Stimulated activated CD8-positive, alpha-beta memory T cell treated with anti-CD3 and anti-CD28 coated beads, Interleukin-4, amount 100 ng/mL, for 4 hours (primary cell): ENCODE measurements around the gene S1PR1.

Experiments used
- DNase-seq, 2 donors: peaks; one replicate each; pipeline ENCODE4 v3.0.0-alpha.2; 2020; ENCODE audit warnings: low read depth in 2 of 2, low spot score in 1 of 2

The S1PR1 gene

GRCh38 chr1:101278845-101279244 is 42.0 kb downstream of the S1PR1 start:
- DNase-seq, result no peak

GRCh38 chr1:101280049-101280592 is 43.3 kb downstream of the S1PR1 start:
- no peak for DNase-seq

GRCh38 chr1:101280942-101281654 is 44.3 kb downstream of the S1PR1 start:
- no peak for DNase-seq

- no peak for DNase-seq
Observed at GRCh38 chr1:101281751-101282150, 44.9 kb downstream of the S1PR1 start.

GRCh38 chr1:101282314-101283038 is 45.7 kb downstream of the S1PR1 start:
- DNase-seq, result no peak

- DNase-seq, result no peak
Observed at GRCh38 chr1:101283443-101283842, 46.6 kb downstream of the S1PR1 start.

- DNase-seq, result peak in 1 of 2 donors; percentile 19
Observed at GRCh38 chr1:101284021-101284420, 47.2 kb downstream of the S1PR1 start.

- no peak for DNase-seq
Observed at GRCh38 chr1:101284622-101285218, 47.9 kb downstream of the S1PR1 start.

GRCh38 chr1:101285922-101286570 is 49.2 kb downstream of the S1PR1 start:
- DNase-seq, result no peak

- peak in 1 of 2 donors; percentile 39 for DNase-seq
Observed at GRCh38 chr1:101288491-101288944, 51.7 kb downstream of the S1PR1 start.

- no peak for DNase-seq
Observed at GRCh38 chr1:101290119-101290921, 53.5 kb downstream of the S1PR1 start.
